ENCODE results near the gene FIBCD1.

The FIBCD1 gene

DNA sequence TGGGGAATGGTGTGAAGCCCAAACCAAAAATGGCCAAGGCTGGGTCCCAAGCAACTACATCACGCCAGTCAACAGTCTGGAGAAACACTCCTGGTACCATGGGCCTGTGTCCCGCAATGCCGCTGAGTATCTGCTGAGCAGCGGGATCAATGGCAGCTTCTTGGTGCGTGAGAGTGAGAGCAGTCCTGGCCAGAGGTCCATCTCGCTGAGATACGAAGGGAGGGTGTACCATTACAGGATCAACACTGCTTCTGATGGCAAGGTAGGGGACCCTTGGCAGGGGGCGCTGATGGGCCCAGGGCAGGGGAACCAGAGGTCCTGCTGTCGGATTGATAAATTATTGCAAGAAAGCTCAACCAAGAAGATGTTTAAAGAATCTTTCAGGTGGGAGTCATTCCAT is 84.2 kb downstream of the FIBCD1 start:
- DNase-seq = no peak

DNA sequence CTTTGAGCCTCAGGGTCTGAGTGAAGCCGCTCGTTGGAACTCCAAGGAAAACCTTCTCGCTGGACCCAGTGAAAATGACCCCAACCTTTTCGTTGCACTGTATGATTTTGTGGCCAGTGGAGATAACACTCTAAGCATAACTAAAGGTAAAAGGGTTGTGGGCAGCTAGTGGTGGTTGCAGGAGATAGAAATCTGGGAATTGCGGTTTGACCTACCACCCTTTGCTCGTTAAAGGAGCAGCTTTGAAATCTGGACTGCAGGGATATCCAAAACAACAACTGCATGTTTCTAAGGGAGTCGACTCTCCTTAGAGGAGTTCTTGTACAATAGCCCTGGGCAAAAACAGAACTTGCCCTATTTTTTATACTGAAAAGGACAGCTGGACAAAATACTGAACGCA is 85.0 kb downstream of the FIBCD1 start:
- DNase-seq = no peak

DNA sequence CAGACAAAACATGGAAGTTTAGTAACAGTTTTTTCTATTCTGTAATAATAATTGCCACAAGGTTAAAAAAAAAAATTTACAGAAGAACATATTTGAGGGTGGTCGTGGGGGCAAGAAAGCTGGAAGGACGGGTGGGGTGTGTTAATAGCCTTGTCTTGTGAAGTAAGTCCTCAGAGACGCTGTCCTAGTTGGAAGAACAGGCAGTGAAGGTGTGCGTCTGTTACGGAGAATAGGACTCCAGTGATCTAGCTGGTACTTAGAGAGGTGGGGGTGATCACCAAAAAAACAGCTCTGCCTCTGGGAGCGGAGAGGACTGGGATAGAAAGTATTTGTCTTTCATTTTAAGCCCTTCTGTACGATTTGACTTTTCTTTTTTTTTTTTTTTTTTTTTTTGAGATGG is 86.2 kb downstream of the FIBCD1 start:
- DNase-seq = no peak

Measured in activated effector memory CD4-positive, alpha-beta T cell treated with anti-CD3 and anti-CD28 coated beads, Interleukin-2, amount 50 U/mL, for 16 hours (primary cell).